HL-60 (cell line): Measurements from ENCODE around the gene SH3GL3.

Experiments
- DNase-seq, 2 experiments: peaks; one replicate each; pipeline ENCODE4 v3.0.0-alpha.2; 2010 to 2020; ENCODE audit warnings: low read depth in 1 of 2, low spot score in 1 of 2
- H3K27ac ChIP-seq: fragments of 250-450 bp; sonication (Bioruptor Pico); replicated peaks from 2 replicates; pipeline ENCODE4 v1.5.1; 2020; ENCODE audit warnings: mild to moderate bottlenecking, moderate library complexity
- H3K27me3 ChIP-seq: fragments of 250-450 bp; sonication (Bioruptor Pico); 2 replicates; pipeline ENCODE4 v1.5.1; 2021; ENCODE audit warnings: mild to moderate bottlenecking, moderate library complexity; ENCODE audit not compliant: insufficient read depth, poor library complexity, severe bottlenecking
- H3K4me3 ChIP-seq: replicated peaks from 2 replicates; pipeline ENCODE4 v1.5.1; 2011; ENCODE audit warnings: mild to moderate bottlenecking, control low read depth, low read length; ENCODE audit not compliant: insufficient read depth
- CTCF ChIP-seq: IDR thresholded peaks from one replicate; pipeline ENCODE4 v1.5.1; 2011; ENCODE audit warnings: low read length, control low read depth, inconsistent platforms; ENCODE audit not compliant: insufficient read depth
- GABPA ChIP-seq: IDR thresholded peaks from 2 replicates; pipeline ENCODE4 v1.6.1; 2012; ENCODE audit warnings: low read depth
- POLR2AphosphoS5 ChIP-seq: IDR thresholded peaks from 2 replicates; pipeline ENCODE4 v1.6.1; 2012; ENCODE audit warnings: low read depth
- REST ChIP-seq: IDR thresholded peaks from 2 replicates; pipeline ENCODE4 v1.6.1; 2012; ENCODE audit warnings: low read depth; ENCODE audit not compliant: insufficient replicate concordance
- SPI1 ChIP-seq: IDR thresholded peaks from 2 replicates; pipeline ENCODE4 v1.6.1; 2012; ENCODE audit warnings: low read depth, mild to moderate bottlenecking, borderline replicate concordance

SH3GL3 gene

GRCh38 chr15:83592370-83593040 lies 145.4 kb downstream of the SH3GL3 start:
- TF ChIP-seq POLR2AphosphoS5, result no peak
- TF ChIP-seq GABPA, result no peak
- no peak for TF ChIP-seq REST
- TF ChIP-seq SPI1, result no peak
- no peak for TF ChIP-seq CTCF
- H3K27me3 ChIP-seq, result no peaks in the 10 kb centered on the region
- no peak for DNase-seq
- H3K27ac ChIP-seq, result no peak overlapping the region
- H3K4me3 ChIP-seq, result no peak overlapping the region

GRCh38 chr15:83595191-83595590 lies 148.1 kb downstream of the SH3GL3 start:
- no peak for TF ChIP-seq REST
- no peak for TF ChIP-seq GABPA
- no peak for TF ChIP-seq POLR2AphosphoS5
- no peak for TF ChIP-seq SPI1
- no peak for TF ChIP-seq CTCF
- DNase-seq, result no peak
- Histone ChIP-seq H3K4me3 (no peak overlapping the region), H3K27me3 (no peaks in the 10 kb centered on the region), H3K27ac (no peak overlapping the region)

- no peak overlapping the region for H3K27ac ChIP-seq
- no peak for DNase-seq
- TF ChIP-seq REST (no peak), GABPA (no peak), POLR2AphosphoS5 (no peak), CTCF (no peak), SPI1 (no peak)
- no peaks in the 10 kb centered on the region for H3K27me3 ChIP-seq
- no peak overlapping the region for H3K4me3 ChIP-seq
Measured at GRCh38 chr15:83598031-83598430, 150.9 kb downstream of the SH3GL3 start.
